T-helper 2 cell treated with Interferon-gamma antibody and Interleukin-4, amounts not matched to agents 100 ng/mL and 5 ng/mL, for 36 hours (primary cell): ENCODE measurements around the gene NTF4. TPM values are rescaled to one million over a fixed set of nuclear protein-coding genes. Genes with fewer than 3 reads are reported as not detected.

Experiments
- intact Hi-C: fragments of 100-400 bp; cut with micrococcal nuclease; formaldehyde crosslinking; loops from one replicate; pipeline ENCODE4 v1.15.1; 2023
- total RNA-seq: library from RNA; stranded (reverse); gene quantifications from 2 replicates; pipeline ENCODE4 v1.2.3, GENCODE V29; 2022

The NTF4 gene, protein sequence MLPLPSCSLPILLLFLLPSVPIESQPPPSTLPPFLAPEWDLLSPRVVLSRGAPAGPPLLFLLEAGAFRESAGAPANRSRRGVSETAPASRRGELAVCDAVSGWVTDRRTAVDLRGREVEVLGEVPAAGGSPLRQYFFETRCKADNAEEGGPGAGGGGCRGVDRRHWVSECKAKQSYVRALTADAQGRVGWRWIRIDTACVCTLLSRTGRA
- total RNA-seq, result not detected in 2 replicates

DNA sequence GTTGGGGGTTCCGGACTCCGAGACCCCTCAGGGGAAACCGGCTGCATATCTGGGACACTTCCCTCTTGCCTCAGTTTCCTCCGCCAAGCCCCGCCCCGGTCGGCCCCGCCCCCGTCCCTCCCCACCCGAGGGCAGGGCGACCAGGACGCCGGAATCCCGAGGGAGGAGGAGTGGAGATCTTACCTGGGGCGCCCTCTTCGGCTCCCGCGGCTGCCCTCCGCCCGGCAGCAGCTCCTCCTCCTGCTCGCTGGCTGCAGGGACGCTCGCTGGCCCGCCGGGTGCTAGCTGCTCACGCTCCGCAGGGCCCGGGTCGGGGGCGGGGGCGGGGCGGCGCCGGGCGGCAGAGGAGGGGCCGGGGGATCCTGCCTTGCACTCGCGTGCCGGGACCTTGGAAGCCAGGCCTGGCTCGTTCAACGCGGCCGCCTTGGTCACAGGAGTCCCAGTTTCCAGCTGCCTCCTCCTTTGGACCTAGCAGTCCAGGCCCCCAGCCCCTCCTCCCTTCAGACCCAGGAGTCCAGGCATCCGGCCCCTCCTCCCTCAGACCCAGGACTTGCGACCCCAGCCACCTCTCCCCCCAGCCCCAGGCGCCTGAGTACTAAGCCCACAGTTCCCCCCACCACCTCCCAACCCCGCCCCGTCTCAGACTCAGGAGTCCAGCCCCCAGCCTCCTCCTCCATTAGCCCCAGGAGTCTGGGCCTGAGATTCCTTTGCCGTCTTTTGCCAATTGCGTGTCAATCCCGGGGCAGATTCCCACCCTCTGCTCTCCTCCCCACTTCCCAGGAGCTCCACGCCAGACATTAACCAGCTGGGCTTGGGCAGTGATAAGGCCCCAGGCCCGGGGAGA is at the start of gene NTF4:
Gene NTF4 (minus strand): TSS at position 51 of the 844 bp plus-strand sequence. CDS start 2,821 bp downstream, outside the sequence.
- intact Hi-C loops, result no loop called here

DNA sequence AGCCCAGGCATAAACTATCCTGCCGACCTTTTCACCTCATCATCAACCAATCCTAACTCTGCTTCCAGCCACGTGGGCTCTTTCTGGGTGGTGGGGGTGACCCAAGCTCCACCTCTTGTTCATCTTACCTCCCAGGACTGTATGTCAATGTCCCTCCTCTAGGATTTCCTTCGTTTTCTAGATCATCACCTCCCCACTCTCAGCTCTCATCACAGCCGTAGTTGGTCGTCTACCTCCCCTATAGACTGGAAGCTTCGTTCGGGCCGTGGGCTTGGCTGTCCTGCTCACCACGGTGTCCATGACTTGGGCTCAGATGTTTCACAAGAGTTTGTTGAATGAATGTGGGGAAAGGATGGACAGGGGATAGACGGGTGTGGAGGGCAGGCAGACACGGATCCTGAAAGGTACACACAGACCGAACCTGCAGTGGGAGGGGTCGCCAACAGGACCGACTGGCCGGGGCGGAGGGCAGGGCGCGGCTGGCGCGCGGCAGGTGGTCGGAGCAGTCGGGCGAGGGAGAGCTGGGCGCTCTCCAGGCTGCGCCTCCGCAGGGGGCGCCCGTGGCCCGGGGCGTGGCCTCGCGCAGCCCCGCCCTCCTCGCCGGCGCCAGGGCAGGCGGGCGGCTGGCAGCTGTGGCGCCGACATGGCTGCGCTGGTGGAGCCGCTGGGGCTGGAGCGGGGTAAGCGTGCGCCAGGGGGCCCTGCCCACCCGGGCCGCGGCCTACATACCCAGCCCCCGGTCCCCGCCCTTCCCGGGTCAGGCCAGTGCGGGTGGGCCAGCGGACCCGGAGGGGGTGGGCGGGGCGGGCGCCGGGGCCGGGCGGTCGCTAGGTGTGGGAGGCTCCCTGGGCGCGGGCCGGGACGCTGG is 49.4 kb upstream of the NTF4 start, which contains the start of gene LIN7B:
Gene LIN7B (plus strand): TSS at position 609 of the 868 bp plus-strand sequence. CDS start 35 bp downstream, at position 644.
- intact Hi-C loops, result loop anchor here (1.0 to 2.0 kb wide), 2 partner anchors 8 to 15 kb away; no protein-coding TSS in a partner anchor

GRCh38 chr19:49111218-49111998 is 46.8 kb upstream of the NTF4 start:
- intact Hi-C loops, result no loop called here

- intact Hi-C loops, result no loop called here
These were observed 45.9 kb upstream of the NTF4 start for GRCh38 chr19:49110567-49110966.

GRCh38 chr19:49109569-49110233 is 45.1 kb upstream of the NTF4 start:
- intact Hi-C loops, result loop anchor here (10.0 kb wide), 1 partner anchor 95 kb away; no protein-coding TSS in a partner anchor

GRCh38 chr19:49109051-49109450 is 44.4 kb upstream of the NTF4 start:
- intact Hi-C loops, result loop anchor here (10.0 kb wide), 1 partner anchor 96 kb away; no protein-coding TSS in a partner anchor

DNA sequence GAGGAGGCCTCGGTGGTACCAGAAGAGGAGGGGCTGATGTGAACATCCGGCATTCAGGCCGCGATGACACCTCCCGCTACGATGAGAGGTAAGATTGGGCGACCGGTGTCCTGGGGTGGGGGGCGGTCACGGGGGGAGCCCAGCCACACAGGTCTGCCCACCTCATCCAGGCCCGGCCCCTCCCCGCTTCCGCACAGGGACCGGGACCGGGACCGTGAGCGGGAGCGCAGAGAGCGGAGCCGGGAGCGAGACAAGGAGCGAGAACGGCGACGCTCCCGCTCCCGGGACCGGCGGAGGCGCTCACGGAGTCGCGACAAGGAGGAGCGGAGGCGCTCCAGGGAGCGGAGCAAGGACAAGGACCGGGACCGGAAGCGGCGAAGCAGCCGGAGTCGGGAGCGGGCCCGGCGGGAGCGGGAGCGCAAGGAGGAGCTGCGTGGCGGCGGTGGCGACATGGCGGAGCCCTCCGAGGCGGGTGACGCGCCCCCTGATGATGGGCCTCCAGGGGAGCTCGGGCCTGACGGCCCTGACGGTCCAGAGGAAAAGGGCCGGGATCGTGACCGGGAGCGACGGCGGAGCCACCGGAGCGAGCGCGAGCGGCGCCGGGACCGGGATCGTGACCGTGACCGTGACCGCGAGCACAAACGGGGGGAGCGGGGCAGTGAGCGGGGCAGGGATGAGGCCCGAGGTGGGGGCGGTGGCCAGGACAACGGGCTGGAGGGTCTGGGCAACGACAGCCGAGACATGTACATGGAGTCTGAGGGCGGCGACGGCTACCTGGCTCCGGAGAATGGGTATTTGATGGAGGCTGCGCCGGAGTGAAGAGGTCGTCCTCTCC is 43.2 kb upstream of the NTF4 start:
- intact Hi-C loops, result loop anchor here (10.0 kb wide), 1 partner anchor 97 kb away; no protein-coding TSS in a partner anchor

GRCh38 chr19:49106648-49107135 is 42.1 kb upstream of the NTF4 start:
- intact Hi-C loops, result loop anchor here (1.0 to 10.0 kb wide), 2 partner anchors 8 to 98 kb away; partner anchors contain the start of gene LIN7B

DNA sequence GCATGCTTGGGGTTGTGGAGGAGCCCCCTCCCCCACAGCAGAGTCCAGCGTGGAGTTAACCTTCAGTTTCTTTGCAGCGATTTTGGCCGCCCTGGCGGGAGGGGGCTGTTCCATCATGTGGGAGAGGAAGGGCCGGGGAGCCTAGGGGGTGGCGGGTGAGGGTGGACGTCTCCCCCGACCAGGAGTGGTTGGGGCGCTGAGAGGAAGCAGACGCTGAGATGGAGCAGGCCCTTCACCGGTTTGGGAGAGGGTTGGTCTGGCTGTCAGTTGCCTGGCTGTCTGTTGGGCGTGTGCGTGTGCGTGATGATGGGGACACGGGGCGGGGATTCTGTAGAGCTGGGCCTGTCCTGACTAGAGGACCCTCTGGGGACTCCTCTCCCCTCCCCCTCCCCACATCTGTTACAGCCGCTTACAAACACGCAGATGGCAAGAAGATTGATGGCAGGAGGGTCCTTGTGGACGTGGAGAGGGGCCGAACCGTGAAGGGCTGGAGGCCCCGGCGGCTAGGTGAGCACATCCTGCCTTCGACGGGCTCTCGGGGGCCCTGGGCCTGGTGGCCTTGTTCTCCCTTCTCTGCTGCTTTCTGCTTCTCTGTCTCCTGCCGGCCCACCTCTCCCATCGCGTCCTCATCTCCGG is 39.7 kb upstream of the NTF4 start:
- intact Hi-C loops, result loop anchor here (10.0 kb wide), 1 partner anchor 100 kb away; no protein-coding TSS in a partner anchor

DNA sequence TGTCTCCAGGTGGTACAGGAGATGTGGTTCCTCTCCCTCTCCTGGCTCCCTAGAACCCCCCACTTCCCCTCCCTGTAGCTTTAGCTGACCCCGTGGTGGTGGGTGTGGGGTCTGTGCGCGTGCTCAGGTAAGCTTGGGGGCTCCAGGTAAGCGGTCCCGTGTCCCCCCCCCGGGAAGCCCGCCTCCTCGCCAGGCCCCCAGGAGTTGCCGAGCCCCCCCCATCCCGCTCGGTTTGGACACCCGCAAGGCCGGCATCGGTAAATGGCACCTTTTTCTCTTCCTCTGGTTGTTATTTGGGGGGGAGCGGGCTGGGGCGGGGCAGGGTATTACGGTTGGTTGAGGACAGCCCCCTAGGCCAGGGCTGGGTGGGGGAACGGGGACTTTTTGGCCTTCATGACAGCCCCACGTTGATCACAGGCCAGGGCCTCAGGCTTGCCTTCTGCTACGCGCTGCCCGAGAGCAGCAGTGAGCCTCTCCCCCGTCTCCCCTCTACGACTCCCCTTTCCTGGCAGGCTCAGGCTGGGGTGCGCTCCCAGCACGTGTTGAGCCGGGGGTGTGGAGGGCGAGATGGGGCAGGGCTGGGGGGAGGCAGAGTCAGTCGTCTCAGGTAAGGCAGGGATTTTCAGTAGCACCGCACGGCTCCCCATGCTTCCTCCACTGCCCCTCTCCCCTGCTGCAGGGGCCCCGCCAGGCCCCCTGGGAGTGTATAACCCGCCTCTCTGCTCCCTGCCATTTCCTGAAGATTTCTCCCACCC is 38.9 kb upstream of the NTF4 start:
- intact Hi-C loops, result loop anchor here (10.0 kb wide), 1 partner anchor 101 kb away; no protein-coding TSS in a partner anchor

DNA sequence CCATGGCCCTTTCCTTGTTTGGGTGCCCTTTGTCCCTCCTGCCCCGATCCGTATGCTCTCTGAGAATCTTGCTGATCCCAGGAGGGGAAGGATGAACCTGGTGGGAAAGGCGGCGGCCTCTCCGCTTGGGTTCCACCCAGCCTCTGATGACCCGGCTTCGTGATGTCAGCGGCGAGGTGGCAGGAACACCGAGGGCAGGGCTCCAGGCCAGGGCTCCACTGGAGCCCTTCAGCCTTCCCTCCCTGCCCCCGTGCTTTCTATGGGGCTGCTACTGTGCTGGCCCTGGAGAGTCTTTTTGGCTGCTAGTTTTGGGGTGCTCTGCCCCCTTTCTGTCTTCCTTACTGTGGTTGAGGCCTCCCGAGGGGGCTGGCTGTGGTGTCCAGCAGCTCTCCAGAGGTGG is 37.7 kb upstream of the NTF4 start:
- intact Hi-C loops, result loop anchor here (10.0 kb wide), 1 partner anchor 102 kb away; no protein-coding TSS in a partner anchor

- intact Hi-C loops, result loop anchor here (10.0 kb wide), 1 partner anchor 104 kb away; no protein-coding TSS in a partner anchor
These were observed 36.5 kb upstream of the NTF4 start for GRCh38 chr19:49101160-49101559.

DNA sequence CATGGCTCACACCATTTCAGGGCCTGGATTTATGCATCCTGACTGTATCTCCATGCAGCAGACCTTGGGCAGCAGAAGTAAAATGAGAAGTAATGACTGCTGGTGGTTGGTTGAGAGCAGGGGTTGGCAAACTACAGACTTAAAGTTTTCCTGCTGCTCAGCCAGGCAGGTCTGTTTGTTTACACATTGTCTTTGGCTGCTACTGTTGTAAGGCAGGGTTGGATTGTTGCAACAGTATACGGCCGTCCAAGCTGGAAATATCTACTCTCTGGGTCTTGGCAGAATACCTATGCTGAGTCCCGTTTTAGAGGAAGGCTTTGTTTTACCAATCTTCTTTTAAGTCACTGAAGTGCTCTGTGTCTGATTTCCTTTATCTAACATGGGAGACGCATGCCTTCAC is 34.2 kb upstream of the NTF4 start:
- intact Hi-C loops, result no loop called here

DNA sequence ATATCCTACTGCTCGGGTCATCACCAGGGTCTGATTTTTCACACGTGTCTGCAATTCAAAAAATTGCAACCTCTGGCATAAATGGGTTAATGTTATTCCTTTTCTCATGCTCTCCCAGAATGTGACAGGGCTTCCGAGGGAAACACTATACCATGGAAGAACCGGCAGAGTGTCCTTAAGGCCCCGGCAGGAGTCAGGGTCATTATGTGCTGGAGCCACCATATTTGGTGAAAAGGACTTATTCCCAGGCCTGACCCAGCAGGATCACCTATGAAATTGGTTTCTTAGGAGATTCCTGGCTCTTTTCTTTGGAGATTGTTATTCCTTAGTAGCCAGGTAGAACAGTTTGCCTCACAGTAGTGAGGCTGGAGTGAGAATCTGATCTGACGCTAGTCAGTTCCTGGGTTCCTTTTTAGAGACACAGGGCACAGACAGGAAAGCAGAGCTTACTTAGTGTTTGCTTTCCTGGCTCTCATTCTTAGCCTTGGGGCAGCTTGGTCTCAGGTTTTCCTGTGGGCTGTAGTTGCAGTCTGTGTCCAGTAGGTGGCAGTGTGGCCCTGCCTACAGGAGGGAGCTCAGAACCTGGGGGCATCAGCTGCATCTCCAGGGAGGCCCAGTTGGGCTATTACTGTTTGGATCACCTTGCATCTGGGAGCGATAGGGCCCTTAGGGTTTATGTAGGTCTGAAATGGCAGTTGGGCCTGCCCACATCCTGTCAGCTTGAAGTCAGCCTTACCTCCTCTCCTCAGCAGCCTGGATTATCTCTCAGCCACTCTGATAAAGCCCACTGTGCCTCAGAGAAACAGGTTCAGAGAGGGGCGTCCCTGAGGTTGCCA is 33.1 kb upstream of the NTF4 start:
- intact Hi-C loops, result loop anchor here (1.0 kb wide), 1 partner anchor 49 kb away; no protein-coding TSS in a partner anchor

DNA sequence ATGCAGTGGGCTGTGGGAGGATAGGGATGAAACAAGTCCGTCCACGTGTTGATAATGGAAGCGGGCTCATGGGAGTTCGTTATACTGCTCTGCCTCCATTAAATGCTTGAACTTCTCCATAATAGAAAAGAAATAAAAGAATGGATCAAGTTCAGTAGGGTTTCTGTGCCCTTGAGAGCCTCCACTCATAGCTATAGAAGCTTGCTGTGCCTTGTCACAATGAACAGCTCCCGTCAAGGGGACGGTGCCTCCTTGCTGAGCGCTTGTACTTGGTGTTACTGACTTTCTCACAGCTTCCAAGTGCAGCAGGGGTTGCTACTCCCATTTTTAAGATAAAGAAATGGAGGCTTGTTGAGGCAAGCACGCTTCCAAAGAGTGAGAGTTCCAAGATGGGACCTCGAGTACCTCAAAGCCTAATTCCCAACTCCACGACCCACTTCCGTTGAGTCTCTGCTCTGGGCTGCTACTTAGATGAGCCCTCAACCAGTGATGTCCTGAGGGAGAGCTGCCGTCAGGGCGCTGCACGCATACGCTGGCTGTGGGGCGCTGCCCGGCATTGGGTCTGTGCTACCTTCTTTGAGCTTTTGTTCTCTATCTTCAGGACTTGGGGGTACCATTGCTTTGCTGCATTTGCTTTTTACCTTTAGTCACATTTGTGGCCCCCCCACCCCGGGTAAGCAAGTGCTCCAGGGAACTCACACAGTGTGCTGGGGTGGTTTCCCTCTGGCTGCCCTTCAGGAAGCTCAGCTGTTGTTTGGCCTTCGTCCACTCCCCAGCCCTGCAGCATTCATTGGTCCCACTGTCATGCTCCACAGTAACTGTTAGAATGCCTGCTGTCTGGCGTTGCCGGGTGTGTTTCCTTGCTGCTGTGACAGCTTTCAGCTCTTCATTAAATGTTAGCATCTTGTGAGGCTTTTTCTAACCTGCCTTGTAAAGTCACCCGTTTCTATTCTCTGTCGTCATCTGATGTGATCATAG is 30.2 kb upstream of the NTF4 start:
- intact Hi-C loops, result no loop called here
